ENCODE results near the gene NRXN3. TPM values are rescaled to one million over a fixed set of nuclear protein-coding genes. Genes with fewer than 3 reads are reported as not detected.

NRXN3 gene
- total RNA-seq, 4 donors from 2014 or later, result 4.1 to 11.9 (median 5.8) TPM

GRCh38 chr14:78974691-78975090 lies 804.5 kb downstream of the NRXN3 start:
- intact Hi-C loops (cut with DNase I; ENCODE audit: low total_unique reads) (no loop called here), in situ Hi-C loops (cut with MboI; ENCODE audit: low pct_ligation_motif_present in 1 of 4, low pct_unique_long_range_greater_than_20kb in 1 of 4, low sequenced_read_pairs in 3 of 4) (loop anchor here in 1 of 4 donors (25.0 kb wide), 1 partner anchor 1888 kb away; no protein-coding TSS in a partner anchor)
- 50 to 64% methylated on average over 3 of the region's 3 CpGs for WGBS, 2 donors (ENCODE audit: low coverage in 1 of 2)
- H3K4me3 ChIP-seq, result no peak overlapping the region
- DNase-seq, result no peak
- H3K4me1 ChIP-seq, result no peaks in the 10 kb centered on the region
- H3K9me3 ChIP-seq, result no peaks in the 10 kb centered on the region
- no peak overlapping the region for H3K27ac ChIP-seq
- H3K36me3 ChIP-seq, result no peaks in the 10 kb centered on the region
- no peaks in the 10 kb centered on the region for H3K27me3 ChIP-seq
- TF ChIP-seq POLR2AphosphoS5 (IDR thresholded peaks at IDR 0.05), result no peak
- TF ChIP-seq POLR2A (IDR thresholded peaks at IDR 0.05), result no peak

DNA sequence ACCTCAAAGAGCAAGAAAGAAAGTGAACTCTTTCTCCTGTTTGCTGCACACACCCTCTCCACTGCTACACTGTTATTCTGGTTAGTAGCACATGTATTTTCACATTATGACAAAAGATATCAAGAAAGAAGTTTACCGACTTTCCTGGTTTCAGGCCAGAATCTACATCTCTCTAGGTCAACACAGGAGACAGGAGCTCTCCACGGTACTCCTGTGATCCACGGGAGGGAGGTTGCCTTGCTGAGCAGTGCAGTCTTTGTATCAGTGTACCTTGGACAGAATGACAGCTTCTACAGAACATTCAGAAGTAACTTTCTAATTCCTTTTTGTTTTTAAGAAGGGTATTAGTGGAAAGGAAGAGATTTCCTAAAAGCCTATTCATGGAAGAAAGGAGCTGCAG lies 805.6 kb downstream of the NRXN3 start:
- 48 to 83% methylated on average over 2 to 3 of the region's 3 CpGs for WGBS, 2 donors (ENCODE audit: low coverage in 1 of 2)
- Histone ChIP-seq H3K4me1 (no peaks in the 10 kb centered on the region), H3K36me3 (no peaks in the 10 kb centered on the region), H3K4me3 (no peak overlapping the region), H3K27me3 (no peaks in the 10 kb centered on the region), H3K9me3 (no peaks in the 10 kb centered on the region), H3K27ac (no peak overlapping the region)
- DNase-seq, result no peak
- in situ Hi-C loops (cut with MboI; ENCODE audit: low pct_ligation_motif_present in 1 of 4, low pct_unique_long_range_greater_than_20kb in 1 of 4, low sequenced_read_pairs in 3 of 4) (no loop called here), intact Hi-C loops (cut with DNase I; ENCODE audit: low total_unique reads) (no loop called here)
- no peak for TF ChIP-seq EP300 (IDR thresholded peaks at IDR 0.05; ENCODE audit: low read depth)
- no peak for TF ChIP-seq POLR2AphosphoS5 (IDR thresholded peaks at IDR 0.05)
- no peak for TF ChIP-seq POLR2A (IDR thresholded peaks at IDR 0.05)
- TF ChIP-seq, protein P1, sequence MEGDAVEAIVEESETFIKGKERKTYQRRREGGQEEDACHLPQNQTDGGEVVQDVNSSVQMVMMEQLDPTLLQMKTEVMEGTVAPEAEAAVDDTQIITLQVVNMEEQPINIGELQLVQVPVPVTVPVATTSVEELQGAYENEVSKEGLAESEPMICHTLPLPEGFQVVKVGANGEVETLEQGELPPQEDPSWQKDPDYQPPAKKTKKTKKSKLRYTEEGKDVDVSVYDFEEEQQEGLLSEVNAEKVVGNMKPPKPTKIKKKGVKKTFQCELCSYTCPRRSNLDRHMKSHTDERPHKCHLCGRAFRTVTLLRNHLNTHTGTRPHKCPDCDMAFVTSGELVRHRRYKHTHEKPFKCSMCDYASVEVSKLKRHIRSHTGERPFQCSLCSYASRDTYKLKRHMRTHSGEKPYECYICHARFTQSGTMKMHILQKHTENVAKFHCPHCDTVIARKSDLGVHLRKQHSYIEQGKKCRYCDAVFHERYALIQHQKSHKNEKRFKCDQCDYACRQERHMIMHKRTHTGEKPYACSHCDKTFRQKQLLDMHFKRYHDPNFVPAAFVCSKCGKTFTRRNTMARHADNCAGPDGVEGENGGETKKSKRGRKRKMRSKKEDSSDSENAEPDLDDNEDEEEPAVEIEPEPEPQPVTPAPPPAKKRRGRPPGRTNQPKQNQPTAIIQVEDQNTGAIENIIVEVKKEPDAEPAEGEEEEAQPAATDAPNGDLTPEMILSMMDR (IDR thresholded peaks at IDR 0.05), result no peak

DNA sequence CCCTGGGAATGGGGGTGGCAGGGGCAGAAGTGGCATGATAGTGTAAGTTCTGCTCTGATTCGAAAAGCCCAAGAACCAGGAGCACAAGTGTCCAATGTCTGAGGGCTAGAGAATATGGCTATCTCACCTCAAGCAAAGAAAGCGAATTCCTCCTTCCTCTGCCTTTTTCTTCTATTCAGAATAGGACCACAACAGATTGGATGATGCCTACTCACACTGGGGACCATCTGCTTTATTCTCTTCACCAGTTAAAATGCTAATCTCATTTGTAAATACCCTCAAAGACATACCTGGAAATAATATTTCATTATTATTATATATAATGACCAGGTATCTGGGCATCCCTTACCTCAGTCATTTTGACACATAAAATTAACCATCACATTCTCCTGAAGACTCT lies 808.7 kb downstream of the NRXN3 start:
- H3K4me3 ChIP-seq, result no peak overlapping the region
- no peaks in the 10 kb centered on the region for H3K36me3 ChIP-seq
- H3K27me3 ChIP-seq, result no peaks in the 10 kb centered on the region
- 55 to 66% methylated on average over 2 of the region's 2 CpGs for WGBS, 2 donors (ENCODE audit: low coverage in 1 of 2)
- H3K27ac ChIP-seq, result no peak overlapping the region
- H3K4me1 ChIP-seq, result no peaks in the 10 kb centered on the region
- in situ Hi-C loops (cut with MboI; ENCODE audit: low pct_ligation_motif_present in 1 of 4, low pct_unique_long_range_greater_than_20kb in 1 of 4, low sequenced_read_pairs in 3 of 4), result no loop called here
- intact Hi-C loops (cut with DNase I; ENCODE audit: low total_unique reads), result no loop called here
- no peak for DNase-seq
- H3K9me3 ChIP-seq, result no peaks in the 10 kb centered on the region
- no peak for TF ChIP-seq POLR2AphosphoS5 (IDR thresholded peaks at IDR 0.05)
- TF ChIP-seq POLR2A (IDR thresholded peaks at IDR 0.05), result no peak
- TF ChIP-seq EP300 (IDR thresholded peaks at IDR 0.05; ENCODE audit: low read depth), result no peak
- TF ChIP-seq, protein P1 (IDR thresholded peaks at IDR 0.05), result no peak

DNA sequence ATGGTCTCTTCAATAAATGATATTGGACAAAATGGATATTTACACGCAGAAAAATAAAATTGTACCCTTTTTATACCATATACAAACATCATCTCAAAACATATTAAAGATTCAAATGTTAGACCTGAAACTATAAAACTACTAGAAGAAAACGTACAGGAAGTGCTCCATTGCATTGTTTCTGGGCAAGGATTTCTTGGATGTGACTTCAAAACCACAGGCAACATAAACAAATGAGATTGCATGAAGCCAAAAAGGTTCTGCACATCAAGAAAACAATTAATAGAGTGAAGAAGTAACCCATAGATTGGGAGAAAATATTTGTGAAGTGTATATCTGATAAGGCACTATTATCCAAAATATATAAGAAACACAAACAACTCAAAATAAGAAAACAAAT lies 812.4 kb downstream of the NRXN3 start:
- intact Hi-C loops (cut with DNase I; ENCODE audit: low total_unique reads) (no loop called here), in situ Hi-C loops (cut with MboI; ENCODE audit: low pct_ligation_motif_present in 1 of 4, low pct_unique_long_range_greater_than_20kb in 1 of 4, low sequenced_read_pairs in 3 of 4) (no loop called here)
- Histone ChIP-seq H3K27me3 (no peaks in the 10 kb centered on the region), H3K36me3 (no peaks in the 10 kb centered on the region), H3K9me3 (no peaks in the 10 kb centered on the region), H3K4me1 (no peaks in the 10 kb centered on the region), H3K4me3 (no peak overlapping the region), H3K27ac (no peak overlapping the region)
- TF ChIP-seq, protein P1 (IDR thresholded peaks at IDR 0.05), result no peak
- TF ChIP-seq POLR2A (IDR thresholded peaks at IDR 0.05) (no peak), EP300 (IDR thresholded peaks at IDR 0.05; ENCODE audit: low read depth) (no peak), POLR2AphosphoS5 (IDR thresholded peaks at IDR 0.05) (no peak)
- WGBS, 2 donors (ENCODE audit: low coverage in 1 of 2), result 53 to 70% methylated on average over 2 of the region's 2 CpGs
- DNase-seq, result no peak

DNA sequence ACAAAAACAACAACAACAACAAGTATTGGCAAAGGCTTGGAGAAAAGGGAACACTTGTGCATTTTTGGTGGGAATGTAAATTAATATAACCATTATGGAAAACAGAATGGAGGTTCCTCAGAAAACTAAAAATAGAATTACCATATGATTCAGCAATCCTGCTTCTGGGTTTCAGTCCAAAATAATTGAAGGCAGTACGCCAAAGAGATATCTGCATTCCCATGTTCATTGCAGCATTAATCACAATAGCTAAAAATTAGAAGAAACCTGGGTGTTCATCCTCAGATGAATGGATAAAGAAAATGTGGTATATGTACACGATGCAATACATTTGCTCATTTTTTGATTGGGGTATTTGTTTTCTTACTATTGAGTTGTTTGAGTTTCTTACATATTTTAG lies 813.0 kb downstream of the NRXN3 start:
- no peak for TF ChIP-seq POLR2AphosphoS5 (IDR thresholded peaks at IDR 0.05)
- TF ChIP-seq, protein P1 (IDR thresholded peaks at IDR 0.05), result no peak
- no peak for TF ChIP-seq EP300 (IDR thresholded peaks at IDR 0.05; ENCODE audit: low read depth)
- no peak for TF ChIP-seq POLR2A (IDR thresholded peaks at IDR 0.05)
- Histone ChIP-seq H3K27me3 (no peaks in the 10 kb centered on the region), H3K9me3 (no peaks in the 10 kb centered on the region), H3K4me3 (no peak overlapping the region), H3K36me3 (no peaks in the 10 kb centered on the region), H3K27ac (no peak overlapping the region), H3K4me1 (no peaks in the 10 kb centered on the region)
- WGBS, 2 donors (ENCODE audit: low coverage in 1 of 2), result 79 to 91% methylated on average over 2 of the region's 2 CpGs
- in situ Hi-C loops (cut with MboI; ENCODE audit: low pct_ligation_motif_present in 1 of 4, low pct_unique_long_range_greater_than_20kb in 1 of 4, low sequenced_read_pairs in 3 of 4) (no loop called here), intact Hi-C loops (cut with DNase I; ENCODE audit: low total_unique reads) (no loop called here)
- DNase-seq, result no peak
